GM12875 (cell line): ENCODE data around the gene RPAP3.

Experiments used
- H3K4me3 ChIP-seq: one replicate; pipeline ENCODE4 v1.5.1; 2011; ENCODE audit warnings: low read depth, low read length, control low read depth
- TF ChIP-seq, protein P1 (sequence below): IDR thresholded peaks from 2 replicates; pipeline ENCODE4 v1.5.1; 2011; ENCODE audit warnings: low read depth, mild to moderate bottlenecking, control low read depth, inconsistent platforms, low read length, moderate library complexity, borderline replicate concordance; ENCODE audit not compliant: insufficient read depth

RPAP3 gene

DNA sequence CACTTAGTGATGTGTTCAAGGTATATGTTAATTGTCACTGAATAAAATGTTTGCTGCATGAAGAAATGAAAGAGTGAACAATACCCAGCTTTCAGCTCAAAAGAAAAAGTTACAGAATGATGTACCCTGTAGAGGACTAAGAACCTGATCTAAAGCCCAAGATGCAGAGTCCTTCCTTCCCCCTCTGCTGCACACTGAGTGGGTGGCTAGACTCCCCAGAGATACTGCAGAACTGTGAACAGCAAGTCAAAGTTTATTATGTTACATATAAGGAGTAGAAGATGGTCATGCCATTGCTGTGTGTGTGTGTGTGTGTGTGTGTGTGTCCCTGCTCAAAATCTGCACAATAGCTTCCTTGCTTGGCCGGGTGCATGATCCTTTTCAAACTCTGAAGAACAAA is 83.9 kb downstream of the RPAP3 start:
- H3K4me3 ChIP-seq, result no peak overlapping the region
- TF ChIP-seq, protein P1, sequence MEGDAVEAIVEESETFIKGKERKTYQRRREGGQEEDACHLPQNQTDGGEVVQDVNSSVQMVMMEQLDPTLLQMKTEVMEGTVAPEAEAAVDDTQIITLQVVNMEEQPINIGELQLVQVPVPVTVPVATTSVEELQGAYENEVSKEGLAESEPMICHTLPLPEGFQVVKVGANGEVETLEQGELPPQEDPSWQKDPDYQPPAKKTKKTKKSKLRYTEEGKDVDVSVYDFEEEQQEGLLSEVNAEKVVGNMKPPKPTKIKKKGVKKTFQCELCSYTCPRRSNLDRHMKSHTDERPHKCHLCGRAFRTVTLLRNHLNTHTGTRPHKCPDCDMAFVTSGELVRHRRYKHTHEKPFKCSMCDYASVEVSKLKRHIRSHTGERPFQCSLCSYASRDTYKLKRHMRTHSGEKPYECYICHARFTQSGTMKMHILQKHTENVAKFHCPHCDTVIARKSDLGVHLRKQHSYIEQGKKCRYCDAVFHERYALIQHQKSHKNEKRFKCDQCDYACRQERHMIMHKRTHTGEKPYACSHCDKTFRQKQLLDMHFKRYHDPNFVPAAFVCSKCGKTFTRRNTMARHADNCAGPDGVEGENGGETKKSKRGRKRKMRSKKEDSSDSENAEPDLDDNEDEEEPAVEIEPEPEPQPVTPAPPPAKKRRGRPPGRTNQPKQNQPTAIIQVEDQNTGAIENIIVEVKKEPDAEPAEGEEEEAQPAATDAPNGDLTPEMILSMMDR, result no peak

DNA sequence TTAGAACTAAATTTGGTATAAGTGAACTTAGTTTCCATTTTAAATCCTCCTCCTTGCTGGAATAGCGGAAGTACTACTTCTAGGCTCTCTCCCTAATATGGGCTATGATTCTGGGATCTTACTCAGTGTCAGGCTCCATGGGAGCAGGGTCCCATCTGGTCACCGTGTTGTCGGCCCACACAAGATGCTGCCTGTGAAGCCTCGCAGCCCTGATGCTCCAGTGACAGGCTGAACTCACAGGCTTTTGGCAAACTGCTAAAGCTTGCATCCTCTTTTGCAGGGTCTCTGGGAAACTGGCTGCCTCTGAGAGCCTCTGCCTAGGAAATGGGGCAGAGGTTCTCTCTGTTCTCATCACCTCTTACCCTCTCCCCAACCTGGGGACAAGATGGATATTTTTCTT is 88.4 kb downstream of the RPAP3 start:
- H3K4me3 ChIP-seq, result no peak overlapping the region
- TF ChIP-seq, protein P1, result no peak

DNA sequence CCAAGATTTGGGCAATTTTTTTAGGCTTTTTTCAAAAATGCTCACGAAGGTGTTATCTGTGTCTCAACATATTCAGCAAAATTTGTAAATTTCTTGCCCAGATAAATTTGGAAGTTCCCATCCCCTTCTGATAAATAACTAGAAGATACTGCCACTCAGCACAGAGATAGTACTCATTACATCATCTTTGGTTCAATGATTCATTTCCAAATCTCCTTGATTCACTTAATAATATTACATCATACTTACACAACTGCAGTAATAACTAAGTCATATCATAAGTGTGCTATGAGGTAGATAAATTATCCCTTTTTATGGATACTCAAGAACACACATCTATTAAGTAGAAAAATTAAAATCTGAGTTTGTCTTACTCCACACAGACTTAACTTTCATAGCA is 89.4 kb downstream of the RPAP3 start:
- TF ChIP-seq, protein P1, result no peak
- H3K4me3 ChIP-seq, result no peak overlapping the region

DNA sequence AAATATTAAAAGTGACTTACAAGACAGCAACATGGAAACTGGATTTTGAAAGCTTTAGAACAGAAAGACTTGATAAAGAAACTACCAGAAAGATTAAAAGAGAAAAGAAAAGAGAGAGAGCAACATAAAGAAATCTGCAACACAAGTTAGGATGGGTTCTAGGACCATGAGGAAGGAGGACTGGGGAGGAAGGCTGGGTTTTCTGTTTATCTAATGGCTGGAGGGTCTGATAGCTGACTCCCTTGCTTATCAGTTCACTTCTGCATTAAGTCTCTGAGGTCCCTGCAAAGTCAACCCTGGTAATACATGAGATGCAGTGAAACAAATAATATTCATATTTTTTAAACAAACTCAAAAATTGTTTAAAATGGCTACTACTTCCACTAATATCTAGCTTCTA is 90.1 kb downstream of the RPAP3 start:
- TF ChIP-seq, protein P1, result no peak
- no peak overlapping the region for H3K4me3 ChIP-seq

DNA sequence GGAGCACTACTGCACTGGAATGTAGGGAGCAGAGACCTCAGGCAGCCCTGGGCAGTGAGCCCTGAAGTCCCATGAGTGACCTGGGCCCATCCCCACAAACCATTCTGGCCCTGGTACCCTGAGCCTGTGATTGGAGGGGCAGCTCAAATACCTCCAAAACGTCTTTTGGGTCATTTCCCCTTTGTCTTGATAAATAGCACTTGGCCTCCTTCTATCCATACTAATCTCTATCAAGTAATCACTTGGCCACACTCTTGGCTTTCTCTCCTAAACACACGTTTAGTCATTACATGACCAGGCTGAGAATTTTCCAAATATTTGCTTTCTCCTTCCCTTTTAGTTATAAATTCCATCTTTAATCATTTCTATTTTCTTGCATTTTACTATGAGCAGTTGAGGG is 91.3 kb downstream of the RPAP3 start:
- TF ChIP-seq, protein P1, result no peak

DNA sequence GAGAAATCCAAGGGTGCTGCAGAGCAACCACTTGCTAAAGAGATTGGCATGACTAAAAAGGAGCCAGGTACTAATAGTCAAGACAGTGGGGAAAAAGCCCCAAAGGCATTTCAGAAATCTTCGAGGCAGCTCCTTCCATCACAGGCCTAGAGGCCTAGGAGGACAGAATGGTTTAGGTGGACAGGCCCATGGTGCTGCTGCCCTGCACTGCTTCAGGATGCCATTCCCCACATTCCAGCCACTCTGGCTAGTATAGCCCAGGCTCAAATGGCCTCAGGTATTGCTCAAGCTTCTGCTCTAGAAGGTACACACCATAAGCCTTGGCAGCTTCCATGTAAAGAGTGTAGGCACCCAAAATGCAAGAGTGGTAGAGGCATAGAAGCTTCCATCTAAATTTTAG is 92.9 kb downstream of the RPAP3 start:
- H3K4me3 ChIP-seq, result no peak overlapping the region
- TF ChIP-seq, protein P1, result no peak

More for the DNA sequence above, 91.3 kb downstream of the RPAP3 start:
- no peak overlapping the region for H3K4me3 ChIP-seq

DNA sequence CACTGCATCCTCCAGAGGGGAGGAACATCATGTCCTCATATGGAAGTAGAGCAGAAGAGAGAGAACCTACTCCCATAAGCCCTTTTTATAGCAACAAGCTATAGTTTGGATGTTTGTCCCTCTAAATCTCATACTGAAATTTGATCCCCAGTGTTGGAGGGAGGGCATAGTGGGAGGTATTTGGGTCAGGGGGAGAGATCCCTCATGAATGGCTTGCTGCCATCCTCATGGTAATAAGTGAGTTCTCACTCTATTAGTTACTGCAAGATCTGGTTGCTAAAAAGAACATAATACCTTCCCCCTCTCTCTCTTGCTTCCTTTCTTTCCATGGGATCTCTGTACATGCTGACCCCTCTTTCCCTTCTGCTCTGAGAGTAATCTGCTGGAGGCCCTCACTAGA is 93.9 kb downstream of the RPAP3 start:
- TF ChIP-seq, protein P1, result no peak
- no peak overlapping the region for H3K4me3 ChIP-seq
